ENCODE results near the gene KCNIP4.

- TF ChIP-seq, protein P1, sequence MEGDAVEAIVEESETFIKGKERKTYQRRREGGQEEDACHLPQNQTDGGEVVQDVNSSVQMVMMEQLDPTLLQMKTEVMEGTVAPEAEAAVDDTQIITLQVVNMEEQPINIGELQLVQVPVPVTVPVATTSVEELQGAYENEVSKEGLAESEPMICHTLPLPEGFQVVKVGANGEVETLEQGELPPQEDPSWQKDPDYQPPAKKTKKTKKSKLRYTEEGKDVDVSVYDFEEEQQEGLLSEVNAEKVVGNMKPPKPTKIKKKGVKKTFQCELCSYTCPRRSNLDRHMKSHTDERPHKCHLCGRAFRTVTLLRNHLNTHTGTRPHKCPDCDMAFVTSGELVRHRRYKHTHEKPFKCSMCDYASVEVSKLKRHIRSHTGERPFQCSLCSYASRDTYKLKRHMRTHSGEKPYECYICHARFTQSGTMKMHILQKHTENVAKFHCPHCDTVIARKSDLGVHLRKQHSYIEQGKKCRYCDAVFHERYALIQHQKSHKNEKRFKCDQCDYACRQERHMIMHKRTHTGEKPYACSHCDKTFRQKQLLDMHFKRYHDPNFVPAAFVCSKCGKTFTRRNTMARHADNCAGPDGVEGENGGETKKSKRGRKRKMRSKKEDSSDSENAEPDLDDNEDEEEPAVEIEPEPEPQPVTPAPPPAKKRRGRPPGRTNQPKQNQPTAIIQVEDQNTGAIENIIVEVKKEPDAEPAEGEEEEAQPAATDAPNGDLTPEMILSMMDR (IDR thresholded peaks at IDR 0.05; ENCODE audit: insufficient read depth, low read depth, low read length): no peak
- TF ChIP-seq EZH2 (IDR thresholded peaks at IDR 0.05; ENCODE audit: insufficient read depth, low read length): no peak
These were observed 601.4 kb downstream of the KCNIP4 start for GRCh38 chr4:21347142-21347541.
